WTC11 (cell line): Measurements from ENCODE around the gene STIM2. TPM values are rescaled to one million over a fixed set of nuclear protein-coding genes. Genes with fewer than 3 reads are reported as not detected.

ENCODE experiments used
- ATAC-seq: fragments of 200-7000 bp; cut with Tn5 transposase; 2 replicates; pipeline ENCODE4 v1.10.0; 2021; ENCODE audit warnings: mild to moderate bottlenecking, moderate library complexity
- CTCF ChIA-PET: fragments of 300-600 bp; sonication (Branson Sonifier 250); formaldehyde crosslinking; loops from one replicate; lab custom pipeline; 2021; ENCODE audit warnings: antibody characterized with exemption; lab: Charles Lee
- POLR2A ChIA-PET: fragments of 350-600 bp; sonication (Branson Sonifier 250); formaldehyde crosslinking; loops from one replicate; lab custom pipeline; 2021; ENCODE audit warnings: antibody characterized with exemption; lab: Charles Lee
- DNase-seq: peaks from one replicate; pipeline ENCODE4 v3.0.0; 2021; ENCODE audit warnings: low spot score
- H3K27ac Mint-ChIP-seq: 2 replicates; pipeline ENCODE4 v1.8.0; 2021; ENCODE audit warnings: mixed read lengths
- H3K27me3 Mint-ChIP-seq: 2 replicates; pipeline ENCODE4 v1.8.0; 2021; ENCODE audit warnings: low read depth, mild to moderate bottlenecking, moderate library complexity, mixed read lengths
- H3K36me3 Mint-ChIP-seq: 2 replicates; pipeline ENCODE4 v1.8.0; 2021; ENCODE audit warnings: mixed read lengths
- H3K4me1 Mint-ChIP-seq: 2 replicates; pipeline ENCODE4 v1.8.0; 2022; ENCODE audit warnings: mixed read lengths
- H3K4me3 Mint-ChIP-seq: 2 replicates; pipeline ENCODE4 v1.8.0; 2021; ENCODE audit warnings: mild to moderate bottlenecking, moderate library complexity, mixed read lengths
- H3K9me3 Mint-ChIP-seq: 2 replicates; pipeline ENCODE4 v1.8.0; 2021; ENCODE audit warnings: mixed read lengths
- AR ChIP-seq: fragments of 250-450 bp; sonication (Bioruptor Pico); IDR thresholded peaks from 2 replicates; pipeline ENCODE4 v1.9.0; 2021; ENCODE audit warnings: mild to moderate bottlenecking
- ARID4B ChIP-seq: sonication (generic); formaldehyde crosslinking; IDR thresholded peaks from 2 replicates; pipeline ENCODE4 v1.8.0; 2023; ENCODE audit warnings: missing genetic modification reagents, mild to moderate bottlenecking, borderline replicate concordance
- E2F5 ChIP-seq: sonication (generic); formaldehyde crosslinking; IDR thresholded peaks from 2 replicates; pipeline ENCODE4 v1.8.1; 2022; ENCODE audit warnings: mild to moderate bottlenecking, moderate library complexity, missing genetic modification reagents
- ETV6 ChIP-seq: sonication (generic); formaldehyde crosslinking; IDR thresholded peaks from 2 replicates; pipeline ENCODE4 v1.8.1; 2022; ENCODE audit warnings: mild to moderate bottlenecking, missing genetic modification reagents
- FOXK1 ChIP-seq: sonication (generic); formaldehyde crosslinking; IDR thresholded peaks from 2 replicates; pipeline ENCODE4 v1.8.0; 2022; ENCODE audit warnings: mild to moderate bottlenecking, moderate library complexity, missing genetic modification reagents
- HMGXB4 ChIP-seq: sonication (generic); formaldehyde crosslinking; IDR thresholded peaks from 2 replicates; pipeline ENCODE4 v1.8.1; 2023; ENCODE audit warnings: mild to moderate bottlenecking, moderate library complexity, missing genetic modification reagents
- MLX ChIP-seq: sonication (generic); formaldehyde crosslinking; IDR thresholded peaks from 2 replicates; pipeline ENCODE4 v1.8.1; 2023; ENCODE audit warnings: mild to moderate bottlenecking, missing genetic modification reagents, moderate library complexity
- MXD4 ChIP-seq: fragments of 250-450 bp; sonication (Bioruptor Pico); IDR thresholded peaks from 2 replicates; pipeline ENCODE4 v1.8.0; 2021; ENCODE audit warnings: mild to moderate bottlenecking, moderate library complexity, borderline replicate concordance
- NFATC4 ChIP-seq: fragments of 250-450 bp; sonication (Bioruptor Pico); IDR thresholded peaks from 2 replicates; pipeline ENCODE4 v1.9.0; 2021; ENCODE audit warnings: mild to moderate bottlenecking
- PRDM15 ChIP-seq: sonication (generic); formaldehyde crosslinking; IDR thresholded peaks from 2 replicates; pipeline ENCODE4 v1.8.0; 2022; ENCODE audit warnings: missing genetic modification reagents
- PREB ChIP-seq: sonication (generic); formaldehyde crosslinking; IDR thresholded peaks from 2 replicates; pipeline ENCODE4 v1.8.1; 2022; ENCODE audit warnings: mild to moderate bottlenecking, missing genetic modification reagents, moderate library complexity, borderline replicate concordance
- RELA ChIP-seq: sonication (generic); formaldehyde crosslinking; IDR thresholded peaks from 2 replicates; pipeline ENCODE4 v1.8.1; 2022; ENCODE audit warnings: missing genetic modification reagents, mild to moderate bottlenecking, borderline replicate concordance
- RORB ChIP-seq: fragments of 250-450 bp; sonication (Bioruptor Pico); IDR thresholded peaks from 2 replicates; pipeline ENCODE4 v1.9.0; 2021; ENCODE audit warnings: mild to moderate bottlenecking
- TEAD1 ChIP-seq: sonication (generic); formaldehyde crosslinking; IDR thresholded peaks from 2 replicates; pipeline ENCODE4 v1.8.0; 2022; ENCODE audit warnings: mild to moderate bottlenecking, missing genetic modification reagents
- TEAD4 ChIP-seq: sonication (generic); formaldehyde crosslinking; IDR thresholded peaks from 2 replicates; pipeline ENCODE4 v1.8.0; 2022; ENCODE audit warnings: mild to moderate bottlenecking, missing genetic modification reagents
- ZNF425 ChIP-seq: fragments of 250-450 bp; sonication (Bioruptor Pico); conservative IDR thresholded peaks from 2 replicates; pipeline ENCODE4 v1.9.0; 2021; ENCODE audit warnings: mild to moderate bottlenecking
- ZNF671 ChIP-seq: fragments of 250-450 bp; sonication (Bioruptor Pico); IDR thresholded peaks from 2 replicates; pipeline ENCODE4 v1.8.0; 2021; ENCODE audit warnings: mild to moderate bottlenecking
- ZSCAN18 ChIP-seq: fragments of 250-450 bp; sonication (Bioruptor Pico); IDR thresholded peaks from 2 replicates; pipeline ENCODE4 v2.1.2; 2022; ENCODE audit warnings: mild to moderate bottlenecking, moderate library complexity
- total RNA-seq: library from RNA; stranded (reverse); gene quantifications from 3 replicates; pipeline ENCODE4 v1.2.3, GENCODE V29; 2021

The STIM2 gene
- total RNA-seq, 1 experiment from 2014 or later, result 22.4 TPM

- ChIA-PET POLR2A (interaction anchor here (0.7 kb wide), 1 partner anchor 69 kb away, joined by 3 read pairs; no protein-coding TSS in a partner anchor), CTCF (no interaction called here)
- no peak for ATAC-seq
- H3K27ac Mint-ChIP-seq, result no peak overlapping the region
- peaks cover 26% of the 10 kb centered on the region for H3K4me1 Mint-ChIP-seq
- H3K9me3 Mint-ChIP-seq, result no peaks in the 10 kb centered on the region
- H3K4me3 Mint-ChIP-seq, result no peak overlapping the region
- no peaks in the 10 kb centered on the region for H3K36me3 Mint-ChIP-seq
- no peaks in the 10 kb centered on the region for H3K27me3 Mint-ChIP-seq
- DNase-seq, result no peak
- TF ChIP-seq TEAD4 (CRISPR knock-in tag) (no peak), MLX (CRISPR knock-in tag) (no peak), FOXK1 (CRISPR knock-in tag) (no peak), PRDM15 (CRISPR knock-in tag) (no peak), ZSCAN18 (no peak), AR (no peak), RORB (CRISPR knock-in tag) (no peak), MXD4 (CRISPR knock-in tag) (no peak), E2F5 (CRISPR knock-in tag) (no peak), PREB (CRISPR knock-in tag) (no peak), ETV6 (CRISPR knock-in tag) (no peak), HMGXB4 (CRISPR knock-in tag) (no peak), ZNF425 (CRISPR knock-in tag) (no peak), RELA (CRISPR knock-in tag) (no peak), ZNF671 (CRISPR knock-in tag) (no peak), ARID4B (CRISPR knock-in tag) (no peak), NFATC4 (CRISPR knock-in tag) (no peak), TEAD1 (CRISPR knock-in tag) (no peak)
Observed at GRCh38 chr4:26935397-26935796, 74.8 kb downstream of the STIM2 start.
